HepG2 (cell line): ENCODE data around the gene PRR14. TPM values are rescaled to one million over a fixed set of nuclear protein-coding genes. Genes with fewer than 3 reads are reported as not detected.
A peak's percentile ranks its signal among the peaks of the same experiment; 100 is the strongest.

ENCODE experiments used
- ATAC-seq: fragments of 200-7000 bp; cut with Tn5 transposase; 3 replicates; pipeline ENCODE4 v1.9.1; 2020; ENCODE audit warnings: mild to moderate bottlenecking, moderate library complexity
- BruUV-seq: library from RNA; stranded (reverse); fragments of 400-500 nt; replicated peaks from 2 replicates; lab custom pipeline; 2021; lab: Mats Ljungman, UMichigan
- CTCF ChIA-PET: fragments of 300-600 bp; formaldehyde crosslinking; extraction: SDS; loops from one replicate; lab custom pipeline; 2021; ENCODE audit warnings: low total read pairs, inconsistent platforms, low intra/inter-chr PET ratio; lab: Yijun Ruan, JAX
- POLR2A ChIA-PET: fragments of 350-600 bp; sonication (Branson Sonifier 250); formaldehyde crosslinking; loops from one replicate; lab custom pipeline; 2020; ENCODE audit warnings: antibody characterized with exemption, inconsistent platforms; lab: Yijun Ruan, JAX
- DNase-seq: peaks from one replicate; pipeline ENCODE4 v3.0.0-alpha.2; 2015; ENCODE audit warnings: low spot score
- FAIRE-seq: peaks from 3 replicates; lab custom pipeline; 2011; peaks lifted over from hg19 to GRCh38; lab: Jason Lieb, UNC
- H2AFZ ChIP-seq: one replicate; pipeline ENCODE4 v1.6.1; 2011; ENCODE audit warnings: low read length, inconsistent platforms
- H3K27ac ChIP-seq: fragments of 300-600 bp; 3 replicates; pipeline ENCODE4 v1.8.0; 2011; ENCODE audit warnings: mixed run types, mild to moderate bottlenecking, mixed read lengths, low read length, inconsistent platforms; ENCODE audit not compliant: insufficient read depth; ENCODE audit errors: extremely low read length
- H3K27me3 ChIP-seq, 2 experiments: fragments of 200-600 bp in 1 of 2; 2 replicates in 1 of 2; 3 replicates in 1 of 2; pipeline versions ENCODE4 v1.6.0 to v1.8.0; 2011; ENCODE audit warnings: low read length in 2 of 2, mild to moderate bottlenecking in 2 of 2, moderate library complexity in 2 of 2, inconsistent platforms in 1 of 2; ENCODE audit not compliant: insufficient read depth in 2 of 2, control insufficient read depth in 1 of 2
- H3K36me3 ChIP-seq, 2 experiments: fragments of 200-600 bp in 1 of 2; replicated peaks in 1 of 2; 2 replicates in 1 of 2; 3 replicates in 1 of 2; pipeline versions ENCODE4 v1.5.1 to v1.8.0; 2011; ENCODE audit warnings: low read length in 2 of 2, inconsistent platforms in 1 of 2; ENCODE audit not compliant: insufficient read depth in 2 of 2, control insufficient read depth in 1 of 2
- H3K4me1 ChIP-seq: 2 replicates; pipeline ENCODE4 v1.5.1; 2012; ENCODE audit warnings: low read length, inconsistent platforms; ENCODE audit not compliant: insufficient read depth
- H3K4me2 ChIP-seq: 2 replicates; pipeline ENCODE4 v1.6.0; 2011; ENCODE audit warnings: low read depth, low read length, inconsistent platforms
- H3K4me3 ChIP-seq, 3 experiments: fragments of 200-600 bp in 1 of 3; sonication (generic), shearing (Covaris generic) in 1 of 3; replicated peaks in 1 of 3; 2 replicates each; pipeline ENCODE4 v1.5.1; 2011 to 2016; ENCODE audit warnings: low read length in 3 of 3, inconsistent platforms in 2 of 3, low read depth in 2 of 3, mild to moderate bottlenecking in 2 of 3, control low read depth in 1 of 3, mixed read lengths in 1 of 3; ENCODE audit not compliant: insufficient read depth in 1 of 3
- H3K79me2 ChIP-seq: one replicate; pipeline ENCODE4 v1.6.1; 2011; ENCODE audit warnings: low read length, inconsistent platforms; ENCODE audit not compliant: insufficient read depth
- H3K9ac ChIP-seq: 2 replicates; pipeline ENCODE4 v1.6.0; 2011; ENCODE audit warnings: mild to moderate bottlenecking, low read depth, low read length, inconsistent platforms; ENCODE audit not compliant: insufficient read depth
- H3K9me3 ChIP-seq: 2 replicates; pipeline ENCODE4 v1.5.1; 2012; ENCODE audit warnings: mild to moderate bottlenecking, low read length
- H4K20me1 ChIP-seq: 2 replicates; pipeline ENCODE4 v1.6.0; 2011; ENCODE audit warnings: inconsistent platforms, mild to moderate bottlenecking, low read length, moderate library complexity; ENCODE audit not compliant: insufficient read depth
- ATAD3A ChIP-seq: sonication (generic); formaldehyde crosslinking; IDR thresholded peaks from 2 replicates; pipeline ENCODE4 v1.4.0; 2020; ENCODE audit warnings: missing genetic modification reagents
- ATF6 ChIP-seq: sonication (generic); formaldehyde crosslinking; conservative IDR thresholded peaks from 2 replicates; pipeline ENCODE4 v1.4.0; 2020; ENCODE audit warnings: missing genetic modification reagents
- CREB1 ChIP-seq, 2 experiments: fragments of 450-650 bp in 1 of 2; IDR thresholded peaks; 2 replicates each; pipeline ENCODE4 v1.6.1; 2016 to 2017; ENCODE audit warnings: control low read depth in 1 of 2, mild to moderate bottlenecking in 1 of 2, missing compliant biosample characterization in 1 of 2, missing genetic modification characterization in 1 of 2
- GABPB1 ChIP-seq: IDR thresholded peaks from 2 replicates; pipeline ENCODE4 v1.6.1; 2016; ENCODE audit warnings: mild to moderate bottlenecking, missing genetic modification reagents, moderate library complexity, missing compliant biosample characterization
- MYC ChIP-seq: sonication (generic); formaldehyde crosslinking; IDR thresholded peaks from 2 replicates; pipeline ENCODE4 v1.9.0; 2021; ENCODE audit warnings: missing genetic modification reagents, borderline replicate concordance
- POGZ ChIP-seq: sonication (generic); formaldehyde crosslinking; IDR thresholded peaks from 2 replicates; pipeline ENCODE4 v1.4.0; 2020; ENCODE audit warnings: mild to moderate bottlenecking, missing genetic modification reagents
- RELA ChIP-seq: sonication (generic); formaldehyde crosslinking; IDR thresholded peaks from 2 replicates; pipeline ENCODE4 v1.4.0; 2020; ENCODE audit warnings: missing genetic modification reagents
- SRY ChIP-seq: sonication (generic); formaldehyde crosslinking; IDR thresholded peaks from 2 replicates; pipeline ENCODE4 v1.8.0; 2022; ENCODE audit warnings: mild to moderate bottlenecking, missing genetic modification reagents
- YEATS4 ChIP-seq: sonication (generic); formaldehyde crosslinking; IDR thresholded peaks from 2 replicates; pipeline ENCODE4 v1.4.0; 2020; ENCODE audit warnings: missing genetic modification reagents, borderline replicate concordance
- ZMYM4 ChIP-seq: sonication (generic); formaldehyde crosslinking; IDR thresholded peaks from 2 replicates; pipeline ENCODE4 v1.8.1; 2023; ENCODE audit warnings: mild to moderate bottlenecking, missing genetic modification reagents
- ZNF570 ChIP-seq: sonication (generic); formaldehyde crosslinking; IDR thresholded peaks from 2 replicates; pipeline ENCODE4 v1.4.0; 2020; ENCODE audit warnings: mild to moderate bottlenecking, missing genetic modification reagents, borderline replicate concordance
- WGBS: methylation state at CpG from one replicate; pipeline ENCODE4 v1.1.6; 2017; ENCODE audit warnings: low lambda C conversion rate; 5-methylcytosine and 5-hydroxymethylcytosine counted together
- in situ Hi-C: cut with HindIII; loops from 2 replicates; pipeline ENCODE4 v1.10.0; 2017; ENCODE audit warnings: low pct_unique_long_range_greater_than_20kb; ENCODE audit not compliant: extremely low pct_ligation_motif_present
- intact Hi-C: fragments of 100-400 bp; cut with micrococcal nuclease; formaldehyde crosslinking; loops from one replicate; pipeline ENCODE4 v1.10.0; 2022; ENCODE audit not compliant: unreplicated experiment
- polyA plus RNA-seq, 8 experiments: library from polyadenylated mRNA; depleted of rRNA in 3 of 8; stranded (reverse) in 7 of 8; unstranded in 1 of 8; fragments of >200 nt; fragmentation: Illumina TruSeq in 4 of 8; extraction: Trizol in 4 of 8; gene quantifications; 2 replicates each; pipeline versions ENCODE4 v1.2.1 to v1.2.3, GENCODE V29; 2011 to 2016; ENCODE audit warnings: low read depth in 4 of 8, missing spikeins in 1 of 8, mixed read lengths in 1 of 8; ENCODE audit not compliant: insufficient read depth in 1 of 8
- total RNA-seq, 5 experiments: library from RNA; depleted of rRNA; stranded (reverse); fragments of >200 nt; fragmentation: Illumina TruSeq; extraction: Trizol; gene quantifications; 2 replicates each; pipeline ENCODE4 v1.2.3, GENCODE V29; 2016; ENCODE audit warnings: low read depth in 1 of 5
- TF ChIP-seq, protein P1 (sequence below): sonication (generic); formaldehyde crosslinking; conservative IDR thresholded peaks from 2 replicates; pipeline ENCODE4 v1.8.0; 2022; ENCODE audit warnings: mild to moderate bottlenecking, moderate library complexity, missing genetic modification reagents
- TF ChIP-seq, protein P2 (sequence below): IDR thresholded peaks from 2 replicates; pipeline ENCODE4 v1.6.1; 2016; ENCODE audit warnings: missing biosample characterization, missing genetic modification reagents, low read depth
- TF ChIP-seq, protein P3 (sequence below): IDR thresholded peaks from 2 replicates; pipeline ENCODE4 v1.6.1; 2012; ENCODE audit warnings: inconsistent platforms

The PRR14 gene
- total and polyA plus RNA-seq, 2 of the 13 experiments (the other 11 are each of a cell fraction or from before 2014, with no cell fraction given) = 8.4 to 11.0 TPM

GRCh38 chr16:30697264-30698138 is 46.7 kb downstream of the PRR14 start:
- Histone ChIP-seq H3K4me2 (peak overlapping the region; percentile 92), H2AFZ (peak overlapping the region; percentile 74), H3K9me3 (no peaks in the 10 kb centered on the region), H3K9ac (peak overlapping the region; percentile 99), H4K20me1 (peaks cover 16% of the 10 kb centered on the region; the same call in 1 of the 2 replicates), H3K79me2 (peaks cover 31% of the 10 kb centered on the region), H3K36me3 (peaks cover 6 to 25% of the 10 kb centered on the region in 2 experiments), H3K27ac (peak overlapping the region; percentile 99), H3K4me3 (peak overlapping the region; percentile 75 to 96 (median 93)), H3K4me1 (peaks cover 36% of the 10 kb centered on the region), H3K27me3 (no peaks in the 10 kb centered on the region)
- POLR2A ChIA-PET = interaction anchor here (0.9 to 2.1 kb wide), 5 partner anchors 11 to 268 kb away, joined by 3 to 15 read pairs (median 3); partner anchors contain the start of genes DCTPP1, FBRS, PHKG2 and ZNF629
- CTCF ChIA-PET = no interaction called here
- DNase-seq = no peak
- BruUV-seq = TSS peak; percentile 81
- in situ Hi-C loops = no loop called here
- WGBS = 8% methylated on average over 26 of the region's 26 CpGs
- peak; percentile 93 for ATAC-seq
- FAIRE-seq = peak; percentile 82
- intact Hi-C loops = loop anchor here (1.0 to 10.0 kb wide), 4 partner anchors 39 to 227 kb away; partner anchors contain the start of genes FBRS, FBXL19, PHKG2 and ZNF768
- peak; percentile 86; the same call in 1 of the 2 replicates for TF ChIP-seq CREB1 (IDR thresholded peaks at IDR 0.05)
- no peak; the same call in 1 of the 2 replicates for TF ChIP-seq CREB1 (CRISPR knock-in tag; IDR thresholded peaks at IDR 0.05)
- 0 out of 2 replicates have a peak, but pooled peaks have one; percentile 45 for TF ChIP-seq RELA (CRISPR knock-in tag)
- no peak; the same call in 1 of the 2 replicates for TF ChIP-seq GABPB1 (CRISPR knock-in tag)
- TF ChIP-seq ATF6 = peak; percentile 84; the same call in 1 of the 2 replicates
- TF ChIP-seq, protein P1, sequence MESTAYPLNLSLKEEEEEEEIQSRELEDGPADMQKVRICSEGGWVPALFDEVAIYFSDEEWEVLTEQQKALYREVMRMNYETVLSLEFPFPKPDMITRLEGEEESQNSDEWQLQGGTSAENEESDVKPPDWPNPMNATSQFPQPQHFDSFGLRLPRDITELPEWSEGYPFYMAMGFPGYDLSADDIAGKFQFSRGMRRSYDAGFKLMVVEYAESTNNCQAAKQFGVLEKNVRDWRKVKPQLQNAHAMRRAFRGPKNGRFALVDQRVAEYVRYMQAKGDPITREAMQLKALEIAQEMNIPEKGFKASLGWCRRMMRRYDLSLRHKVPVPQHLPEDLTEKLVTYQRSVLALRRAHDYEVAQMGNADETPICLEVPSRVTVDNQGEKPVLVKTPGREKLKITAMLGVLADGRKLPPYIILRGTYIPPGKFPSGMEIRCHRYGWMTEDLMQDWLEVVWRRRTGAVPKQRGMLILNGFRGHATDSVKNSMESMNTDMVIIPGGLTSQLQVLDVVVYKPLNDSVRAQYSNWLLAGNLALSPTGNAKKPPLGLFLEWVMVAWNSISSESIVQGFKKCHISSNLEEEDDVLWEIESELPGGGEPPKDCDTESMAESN (CRISPR knock-in tag) = no peak
- no peak for TF ChIP-seq ZMYM4 (CRISPR knock-in tag)
- TF ChIP-seq YEATS4 (CRISPR knock-in tag) = no peak
- TF ChIP-seq, protein P2, sequence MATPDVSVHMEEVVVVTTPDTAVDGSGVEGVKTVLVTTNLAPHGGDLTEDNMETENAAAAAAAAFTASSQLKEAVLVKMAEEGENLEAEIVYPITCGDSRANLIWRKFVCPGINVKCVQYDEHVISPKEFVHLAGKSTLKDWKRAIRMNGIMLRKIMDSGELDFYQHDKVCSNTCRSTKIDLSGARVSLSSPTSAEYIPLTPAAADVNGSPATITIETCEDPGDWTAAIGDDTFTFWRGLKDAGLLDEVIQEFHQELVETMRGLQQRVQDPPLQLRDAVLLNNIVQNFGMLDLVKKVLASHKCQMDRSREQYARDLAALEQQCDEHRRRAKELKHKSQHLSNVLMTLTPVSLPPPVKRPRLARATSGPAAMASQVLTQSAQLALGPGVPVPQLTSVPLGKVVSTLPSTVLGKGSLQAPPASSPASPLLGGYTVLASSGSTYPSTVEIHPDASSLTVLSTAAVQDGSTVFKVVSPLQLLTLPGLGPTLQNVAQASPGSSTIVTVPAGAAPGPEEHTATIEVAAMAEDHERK (CRISPR knock-in tag) = peak; percentile 97
- TF ChIP-seq ATAD3A = no peak
- TF ChIP-seq POGZ = peak; percentile 85; the same call in 1 of the 2 replicates
- TF ChIP-seq SRY (CRISPR knock-in tag) = peak; percentile 78; the same call in 1 of the 2 replicates
- TF ChIP-seq MYC (CRISPR knock-in tag) = no peak; the same call in 1 of the 2 replicates
- TF ChIP-seq ZNF570 (CRISPR knock-in tag) = no peak
- TF ChIP-seq, protein P3, sequence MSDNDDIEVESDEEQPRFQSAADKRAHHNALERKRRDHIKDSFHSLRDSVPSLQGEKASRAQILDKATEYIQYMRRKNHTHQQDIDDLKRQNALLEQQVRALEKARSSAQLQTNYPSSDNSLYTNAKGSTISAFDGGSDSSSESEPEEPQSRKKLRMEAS = no peak
